Right lobe of liver (tissue), 6 donors: ENCODE measurements around the gene NT5C3A. TPM values are rescaled to one million over a fixed set of nuclear protein-coding genes. Genes with fewer than 3 reads are reported as not detected.

Experiments used
- ATAC-seq, 4 donors: fragments of 200-7000 bp; cut with Tn5 transposase; one replicate each; pipeline ENCODE4 v1.9.1; 2020; ENCODE audit warnings: mild to moderate bottlenecking in 4 of 4, moderate library complexity in 4 of 4
- DNase-seq, 3 donors: peaks; one replicate each; pipeline ENCODE4 v3.0.0-alpha.2; 2020
- H3K27ac ChIP-seq, 3 donors: fragments of 200-600 bp; one replicate each; pipeline ENCODE4 v1.8.0; 2022
- H3K27me3 ChIP-seq, 2 donors: fragments of 200-600 bp; one replicate each; pipeline ENCODE4 v1.8.0; 2022
- H3K36me3 ChIP-seq, 4 donors: fragments of 200-600 bp; sonication (generic) in 1 of 4; one replicate each; pipeline versions ENCODE4 v1.5.1 to v1.8.0; 2017 to 2022; ENCODE audit warnings: control low read depth in 1 of 4
- H3K4me1 ChIP-seq, 4 donors: fragments of 200-600 bp; sonication (generic) in 1 of 4; one replicate each; pipeline versions ENCODE4 v1.5.1 to v1.8.0; 2017 to 2022; ENCODE audit warnings: control low read depth in 1 of 4
- H3K4me3 ChIP-seq, 3 donors: fragments of 200-600 bp; one replicate each; pipeline ENCODE4 v1.8.0; 2022
- H3K9me3 ChIP-seq, 4 donors: fragments of 200-600 bp; sonication (generic) in 1 of 4; one replicate each; pipeline versions ENCODE4 v1.5.1 to v1.8.0; 2017 to 2022; ENCODE audit warnings: control low read depth in 1 of 4
- CTCF ChIP-seq, 4 donors: fragments of 200-600 bp in 3 of 4; fragments of 450-650 bp in 1 of 4; IDR thresholded peaks; one replicate each; pipeline versions ENCODE4 v1.5.1 to v1.8.0; 2016 to 2022; ENCODE audit warnings: antibody characterized with exemption in 4 of 4, mild to moderate bottlenecking in 2 of 4
- POLR2A ChIP-seq: fragments of 450-650 bp; IDR thresholded peaks from one replicate; pipeline ENCODE4 v1.6.1; 2017; ENCODE audit warnings: antibody characterized with exemption, mild to moderate bottlenecking
- WGBS: methylation state at CpG from one replicate; pipeline ENCODE4 v1.1.6; 2018; ENCODE audit warnings: low coverage, low lambda C conversion rate; ENCODE audit not compliant: insufficient coverage; ENCODE audit errors: missing lambda C conversion rate; 5-methylcytosine and 5-hydroxymethylcytosine counted together
- intact Hi-C, 2 donors: fragments of 100-400 bp; cut with DNase I; formaldehyde crosslinking; loops; one replicate each; pipeline versions ENCODE4 v1.11.2 to v1.14.1; 2022
- total RNA-seq, 6 experiments: library from RNA; depleted of rRNA in 2 of 6; stranded (reverse); fragments of >200 nt in 2 of 6; fragmentation: NEBNext Ultra II Directional in 3 of 6; extraction: Animal tissue kit (Norgen Biotek cat#: 25700) in 3 of 6; gene quantifications; one replicate each; pipeline versions ENCODE4 v1.1.0 to v1.2.4, GENCODE V29; 2016 to 2023
- donor health status: DM: no; HTN: yes; CAD: no.
- donor health status: DM: no; HTN: no; CAD: no.
- donor health status: DM: no; HTN: no; CAD: no.
- donor health status: DM: no; HTN: yes; CAD: no.
- donor health status: DM: no; HTN: yes; CAD: no.

The NT5C3A gene
- total RNA-seq, 6 experiments from 2014 or later = 7.7 to 26.7 (median 11.0) TPM

GRCh38 chr7:33048704-33049103 lies 13.9 kb downstream of the NT5C3A start:
- no peaks in the 10 kb centered on the region for H3K36me3 ChIP-seq
- no peak overlapping the region for H3K4me3 ChIP-seq
- intact Hi-C loops = no loop called here
- no peaks in the 10 kb centered on the region for H3K27me3 ChIP-seq
- 86% methylated on average over 1 of the region's 1 CpG for WGBS
- ATAC-seq (no peak), DNase-seq (no peak)
- peaks cover 0 to 28% (median 6%) of the 10 kb centered on the region in 4 donors for H3K4me1 ChIP-seq
- TF ChIP-seq CTCF (IDR thresholded peaks at IDR 0.05) = no peak
- no peak overlapping the region for H3K27ac ChIP-seq
- no peaks in the 10 kb centered on the region for H3K9me3 ChIP-seq

- H3K9me3 ChIP-seq = no peaks in the 10 kb centered on the region
- H3K27me3 ChIP-seq = no peaks in the 10 kb centered on the region
- H3K4me3 ChIP-seq = no peak overlapping the region
- WGBS = 92% methylated on average over 3 of the region's 3 CpGs
- H3K27ac ChIP-seq = no peak overlapping the region
- peaks cover 0 to 32% (median 9%) of the 10 kb centered on the region in 4 donors for H3K4me1 ChIP-seq
- no peak for ATAC-seq
- no peaks in the 10 kb centered on the region for H3K36me3 ChIP-seq
- DNase-seq = no peak
- intact Hi-C loops = no loop called here
- TF ChIP-seq POLR2A = no peak
- TF ChIP-seq CTCF (IDR thresholded peaks at IDR 0.05) = no peak
Observed at GRCh38 chr7:33048257-33048656, 14.3 kb downstream of the NT5C3A start.

- no peaks in the 10 kb centered on the region for H3K27me3 ChIP-seq
- peaks cover 0 to 33% (median 8%) of the 10 kb centered on the region in 4 donors for H3K4me1 ChIP-seq
- TF ChIP-seq POLR2A (no peak), CTCF (IDR thresholded peaks at IDR 0.05) (no peak)
- peak overlapping the region in 2 of 3 donors; percentile 75 to 81 for H3K27ac ChIP-seq
- H3K36me3 ChIP-seq = no peaks in the 10 kb centered on the region
- 7% methylated on average over 2 of the region's 2 CpGs for WGBS
- H3K4me3 ChIP-seq = no peak overlapping the region
- no peaks in the 10 kb centered on the region for H3K9me3 ChIP-seq
- DNase-seq (no peak), ATAC-seq (no peak)
- intact Hi-C loops = no loop called here
Observed at GRCh38 chr7:33044986-33045385, 17.6 kb downstream of the NT5C3A start.

GRCh38 chr7:33044401-33044718 lies 18.2 kb downstream of the NT5C3A start:
- peaks cover 0 to 32% (median 5%) of the 10 kb centered on the region in 4 donors for H3K4me1 ChIP-seq
- no peaks in the 10 kb centered on the region for H3K36me3 ChIP-seq
- no peak for DNase-seq
- 21% methylated on average over 3 of the region's 3 CpGs for WGBS
- no peaks in the 10 kb centered on the region for H3K9me3 ChIP-seq
- H3K27me3 ChIP-seq = no peaks in the 10 kb centered on the region
- ATAC-seq = peak; percentile 78 to 91 (median 84)
- TF ChIP-seq CTCF (IDR thresholded peaks at IDR 0.05) (peak; percentile 28 to 57 (median 50)), POLR2A (no peak)
- peak overlapping the region in 1 of 3 donors; percentile 20 for H3K4me3 ChIP-seq
- intact Hi-C loops = no loop called here
- H3K27ac ChIP-seq = peak overlapping the region; percentile 40 to 81 (median 75)
